Dedifferentiated amniotic fluid mesenchymal stem cell (primary cell): ENCODE measurements around the gene TMEM255B.
"Not testable (repeated sequence)": the region's sequence is repeated elsewhere in the genome, so short reads cannot be mapped to it uniquely, and the experiment has no call there.

ENCODE experiments used
- DNase-seq: peaks from one replicate; pipeline ENCODE4 v3.0.0-alpha.2; 2016; ENCODE audit errors: extremely low spot score

Gene TMEM255B

DNA sequence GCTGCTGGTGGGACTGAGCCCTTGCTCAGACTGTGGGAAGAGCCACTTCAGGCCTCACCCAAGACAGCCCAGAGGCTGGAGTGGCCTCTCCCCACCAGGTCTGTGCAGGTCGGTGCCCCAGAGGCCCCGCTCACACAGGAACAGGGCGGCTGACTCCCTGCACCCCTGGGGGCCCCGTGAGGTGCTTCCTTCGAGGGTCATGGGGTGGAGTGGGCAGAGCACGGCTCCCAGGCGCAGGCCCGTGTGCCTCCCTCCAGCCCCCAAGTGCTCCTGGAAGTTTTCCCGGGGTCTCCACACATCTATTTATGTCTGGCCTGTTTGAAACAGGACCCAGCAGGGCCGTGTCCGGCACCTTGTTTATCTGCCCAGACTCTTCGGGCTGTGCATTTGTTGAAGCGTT lies 9.5 kb upstream of the TMEM255B start:
- DNase-seq = no peak

GRCh38 chr13:113749967-113750366 lies 9.1 kb upstream of the TMEM255B start:
- no peak for DNase-seq

DNA sequence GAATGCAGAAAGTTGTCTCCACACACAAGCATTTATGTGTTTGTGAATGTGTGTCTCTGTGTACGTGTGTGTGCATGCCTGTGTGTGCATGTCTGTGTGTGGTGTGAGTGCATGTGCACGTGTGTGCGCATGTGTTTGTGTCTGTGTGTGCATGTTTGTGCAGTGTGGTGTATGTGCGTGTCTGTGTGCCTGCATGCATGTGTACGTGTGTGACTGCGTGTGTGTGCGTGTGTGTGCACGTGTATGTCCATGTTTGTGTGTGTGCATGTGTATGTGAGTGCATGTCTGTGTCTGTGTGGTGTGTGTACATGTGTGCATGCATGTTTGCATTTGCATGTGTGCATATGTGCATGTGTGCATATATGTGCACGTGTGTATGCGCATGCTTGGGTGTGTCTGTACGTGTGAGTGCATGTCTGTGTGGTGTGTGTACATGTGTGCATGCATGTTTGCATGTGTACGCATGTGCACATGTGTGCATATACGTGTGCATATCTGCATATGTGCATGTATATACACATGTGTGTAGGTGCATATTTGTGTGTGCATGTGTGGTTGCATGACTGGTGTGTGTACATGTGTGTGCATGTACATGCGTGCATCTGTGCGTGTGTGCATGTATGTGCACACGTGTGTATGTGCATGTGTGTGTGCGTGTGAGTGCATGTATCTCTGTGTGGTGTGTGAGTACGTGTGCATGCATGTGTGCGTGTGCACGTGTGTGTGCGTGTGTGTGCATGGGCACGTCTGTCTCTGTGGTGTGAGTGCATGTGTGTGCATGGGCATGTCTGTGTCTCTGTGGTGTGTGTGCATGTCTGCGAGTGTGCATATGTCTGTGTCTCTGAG lies 8.2 kb upstream of the TMEM255B start:
- no peak for DNase-seq

GRCh38 chr13:113751491-113751890 lies 7.5 kb upstream of the TMEM255B start:
- no peak for DNase-seq

- not testable (repeated sequence) for DNase-seq
These were observed 6.6 kb upstream of the TMEM255B start for GRCh38 chr13:113752211-113752986.

- no peak for DNase-seq
These were observed 5.9 kb upstream of the TMEM255B start for GRCh38 chr13:113753171-113753570.

- no peak for DNase-seq
These were observed 4.8 kb upstream of the TMEM255B start for GRCh38 chr13:113754242-113754641.

DNA sequence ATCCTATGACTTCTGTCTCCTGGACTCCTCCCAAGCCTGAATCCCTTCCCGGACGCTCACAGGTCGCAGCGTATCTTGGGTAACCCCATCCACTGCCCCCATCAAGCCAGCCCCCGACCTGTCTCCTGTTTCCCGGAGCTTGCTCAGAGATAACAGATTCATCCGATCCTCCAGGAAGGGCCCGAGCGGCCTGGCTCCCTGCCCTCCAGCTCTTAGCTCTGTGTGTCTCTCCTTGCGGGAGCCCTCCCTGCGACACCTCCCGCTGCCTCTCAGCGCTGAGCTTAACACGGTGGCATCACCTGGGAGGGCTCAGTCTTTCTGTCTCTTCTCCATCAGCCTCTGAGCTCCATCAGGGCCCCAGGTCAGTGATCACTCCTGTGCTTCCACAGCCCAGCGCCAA lies 4.3 kb upstream of the TMEM255B start:
- no peak for DNase-seq

DNA sequence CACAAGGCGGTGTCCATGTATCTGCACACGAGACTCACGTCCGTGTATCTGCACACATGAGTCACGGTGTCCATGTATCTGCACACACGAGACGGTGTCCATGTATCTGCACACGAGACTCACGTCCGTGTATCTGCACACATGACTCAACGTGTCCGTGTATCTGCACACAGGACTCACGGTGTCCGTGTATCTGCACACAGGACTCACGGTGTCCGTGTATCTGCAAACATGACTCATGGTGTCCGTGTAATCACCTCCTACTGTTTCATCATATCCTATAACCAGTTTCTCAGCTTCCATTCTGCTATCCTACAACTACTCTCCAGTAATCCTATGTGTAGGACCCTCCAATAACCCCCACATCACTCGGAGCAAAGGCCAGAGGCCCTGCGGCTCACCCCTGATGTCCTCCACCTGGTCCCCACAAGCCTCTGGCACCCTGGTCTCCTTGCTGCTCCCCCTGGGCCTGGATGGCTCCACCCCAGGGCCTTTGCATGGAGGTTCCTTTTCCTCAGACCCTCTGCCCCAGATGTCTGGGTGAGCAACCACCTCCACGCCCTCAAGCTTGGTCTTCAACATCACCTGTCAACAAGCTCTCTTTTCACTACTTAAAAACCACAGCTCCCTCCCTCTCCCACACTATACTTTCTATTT lies 2.5 kb upstream of the TMEM255B start:
- DNase-seq = no peak

DNA sequence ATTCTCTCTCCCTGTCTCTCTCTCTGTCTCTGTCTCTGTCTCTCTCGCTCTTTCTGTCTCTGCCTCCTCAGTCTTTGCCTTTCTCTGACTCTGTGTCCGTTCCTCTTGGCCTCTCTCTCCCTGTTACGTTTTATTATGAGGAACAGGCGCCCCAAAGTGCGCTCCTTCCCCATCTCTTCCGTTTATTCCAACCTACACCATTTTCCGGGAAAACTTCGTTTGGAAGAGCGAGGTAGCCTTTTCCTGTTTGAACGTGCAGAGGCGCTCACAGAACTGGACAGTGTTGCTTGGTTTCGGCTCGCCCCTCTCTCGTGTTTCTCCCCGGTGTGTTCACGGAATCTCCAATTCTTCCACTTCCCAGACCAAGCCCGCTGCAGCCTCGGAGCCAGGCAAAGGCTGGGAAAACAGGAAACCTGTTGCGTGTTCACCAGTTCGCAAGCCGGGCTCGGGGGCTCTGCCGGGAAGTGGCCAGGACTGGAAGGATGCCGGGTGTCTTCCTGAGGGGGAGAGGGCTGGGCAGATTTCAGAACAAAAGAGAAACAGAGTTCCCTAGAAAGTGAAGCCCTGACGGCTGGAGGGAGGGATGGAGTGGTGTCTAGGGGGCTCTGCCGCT lies 605 bp downstream of the TMEM255B start:
- no peak for DNase-seq

DNA sequence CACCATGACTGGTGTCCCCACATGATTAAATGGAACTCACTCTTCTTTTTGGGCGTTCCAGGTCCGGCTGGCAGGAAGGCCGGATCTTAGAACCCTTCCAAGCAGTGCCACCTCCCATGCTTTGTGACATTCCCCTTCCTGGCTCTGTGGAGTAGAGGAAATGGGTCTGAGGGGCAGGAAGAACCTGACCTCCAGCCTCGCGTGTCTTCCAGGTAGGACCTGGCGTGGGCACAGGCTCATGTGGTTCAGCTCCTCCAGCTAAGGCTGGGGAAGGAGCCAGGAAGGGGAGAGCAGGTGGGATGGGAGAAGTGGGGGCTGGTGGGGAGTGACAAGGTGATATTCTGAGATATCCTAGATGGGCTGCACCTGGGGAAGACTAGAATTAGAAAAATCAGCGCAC lies 2.1 kb downstream of the TMEM255B start:
- DNase-seq = no peak

GRCh38 chr13:113762075-113762474 lies 3.0 kb downstream of the TMEM255B start:
- DNase-seq = no peak

DNA sequence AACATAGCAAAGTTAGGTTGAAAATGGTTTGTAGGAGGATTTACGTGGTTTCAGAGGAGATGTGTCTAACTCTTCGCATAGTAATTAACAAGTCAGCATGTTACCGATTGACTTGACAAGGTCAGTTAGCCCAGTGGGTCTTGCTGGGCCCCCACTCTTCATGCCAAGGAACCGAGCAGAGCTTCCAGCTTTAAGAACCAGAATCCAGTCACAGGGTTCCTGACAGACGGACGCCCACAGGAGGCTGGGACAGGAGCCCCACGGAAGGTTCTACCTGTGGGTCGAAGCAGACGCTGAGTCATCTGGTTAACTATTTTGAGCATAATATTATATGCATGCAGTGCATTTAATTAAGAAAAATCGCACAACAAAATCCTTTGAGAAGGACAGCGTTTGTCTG lies 3.5 kb downstream of the TMEM255B start:
- no peak for DNase-seq

DNA sequence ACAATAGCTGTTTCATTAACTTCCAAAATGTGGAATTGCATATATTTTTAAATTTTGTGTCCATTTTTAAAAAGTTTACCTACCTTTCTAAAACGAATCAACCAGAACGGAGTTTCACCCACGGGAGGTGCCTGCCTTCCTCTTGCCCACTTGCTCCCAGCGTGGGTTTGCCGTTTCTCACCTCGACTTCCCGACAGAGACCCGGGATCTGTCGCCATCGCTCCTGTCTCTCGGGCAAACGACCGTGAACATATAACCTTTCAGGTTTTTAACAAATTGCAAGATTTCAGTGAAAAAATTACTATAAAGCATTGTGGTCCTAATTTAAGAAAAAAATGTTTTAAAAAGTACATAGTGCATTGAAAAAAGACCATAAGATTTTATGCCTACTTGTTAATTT lies 4.2 kb downstream of the TMEM255B start:
- no peak for DNase-seq

- DNase-seq = no peak
These were observed 5.2 kb downstream of the TMEM255B start for GRCh38 chr13:113763961-113764792.

DNA sequence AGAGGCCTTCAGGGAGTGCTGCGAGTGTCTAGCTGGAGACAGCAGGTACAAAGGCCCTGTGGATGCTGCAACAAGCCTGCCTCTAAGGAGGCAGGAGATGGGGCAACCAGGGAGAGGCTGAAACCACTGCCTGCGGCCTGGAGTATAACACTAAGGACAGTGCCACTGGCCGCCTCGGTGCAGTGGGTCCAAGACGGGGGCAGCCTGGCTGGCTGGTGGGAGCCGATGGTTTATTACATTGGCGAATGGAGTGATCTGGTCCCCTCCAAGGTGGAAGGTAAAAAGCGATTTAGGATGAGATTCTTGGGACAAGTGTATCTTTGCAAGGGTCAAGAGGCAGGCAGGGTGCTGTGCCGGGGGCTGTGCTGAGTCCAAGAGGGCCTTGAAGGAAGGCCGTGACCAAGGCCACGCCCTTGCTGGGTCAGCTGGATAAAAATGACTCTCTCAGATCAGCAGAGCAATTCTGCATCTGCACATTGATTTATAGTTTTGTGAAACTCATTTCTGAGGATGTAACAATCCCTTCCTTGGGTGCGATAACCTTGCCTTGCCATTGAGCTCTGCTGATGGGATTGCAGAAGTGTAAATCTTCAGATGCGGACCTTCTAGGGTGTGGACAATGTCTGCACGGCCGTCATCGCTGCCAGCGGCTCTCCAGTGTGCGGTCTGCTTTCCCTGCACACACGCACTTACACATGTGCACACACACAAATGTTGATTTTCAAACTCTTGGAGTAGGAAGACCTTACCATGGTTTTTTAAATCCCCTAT lies 6.0 kb downstream of the TMEM255B start:
- no peak for DNase-seq

DNA sequence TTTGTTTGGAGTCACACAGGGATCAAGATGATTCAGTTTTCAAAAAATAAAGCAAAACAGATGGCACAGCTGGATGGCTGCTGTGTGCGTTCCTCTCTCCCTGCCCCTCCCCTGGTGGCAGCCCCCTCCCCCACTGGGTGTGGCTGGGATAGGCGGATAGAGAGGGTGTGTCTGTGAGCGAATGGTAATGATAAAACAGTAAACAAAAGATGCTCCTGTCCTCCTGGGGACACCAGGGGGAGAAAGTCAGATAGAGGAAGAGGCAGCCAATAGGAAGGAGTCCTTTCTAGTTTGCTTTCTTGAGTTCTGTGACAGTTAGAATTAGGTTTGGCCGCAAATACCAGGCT lies 6.5 kb downstream of the TMEM255B start:
- no peak for DNase-seq

GRCh38 chr13:113766035-113766800 lies 7.2 kb downstream of the TMEM255B start:
- DNase-seq = no peak

DNA sequence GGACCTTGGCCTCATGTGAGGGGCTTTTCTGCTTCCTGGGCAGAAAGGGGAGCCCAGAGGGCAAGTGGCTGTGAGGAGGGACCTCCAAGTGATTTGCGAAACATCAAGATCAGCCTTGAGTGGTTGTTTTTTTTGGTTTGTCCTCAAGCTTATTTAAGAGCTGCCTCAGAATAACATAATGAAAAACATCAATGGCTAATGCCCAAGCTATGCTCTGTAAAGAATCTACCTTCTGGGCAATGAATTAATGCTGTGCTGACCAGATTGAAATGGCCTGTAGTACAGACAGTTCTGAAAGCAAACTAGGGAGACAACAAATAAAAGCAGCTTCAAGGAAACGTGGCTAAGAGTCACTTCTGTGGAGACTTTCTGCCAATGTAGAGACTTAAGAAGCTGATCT lies 8.3 kb downstream of the TMEM255B start:
- DNase-seq = no peak
